NOMO-1 treated with DMSO at 0.1 percent for 48 hours (cell line): Measurements from ENCODE around the gene PIK3R5.
"Not testable (repeated sequence)": the region's sequence is repeated elsewhere in the genome, so short reads cannot be mapped to it uniquely, and the experiment has no call there.

Experiments used
- DNase-seq: peaks from one replicate; lab custom pipeline; 2025; ENCODE audit not compliant: unreplicated experiment; lab: John Stamatoyannopoulos, UW

Gene PIK3R5

GRCh38 chr17:8861495-8862181, 103.9 kb downstream of the PIK3R5 start:
- DNase-seq: no peak

DNA sequence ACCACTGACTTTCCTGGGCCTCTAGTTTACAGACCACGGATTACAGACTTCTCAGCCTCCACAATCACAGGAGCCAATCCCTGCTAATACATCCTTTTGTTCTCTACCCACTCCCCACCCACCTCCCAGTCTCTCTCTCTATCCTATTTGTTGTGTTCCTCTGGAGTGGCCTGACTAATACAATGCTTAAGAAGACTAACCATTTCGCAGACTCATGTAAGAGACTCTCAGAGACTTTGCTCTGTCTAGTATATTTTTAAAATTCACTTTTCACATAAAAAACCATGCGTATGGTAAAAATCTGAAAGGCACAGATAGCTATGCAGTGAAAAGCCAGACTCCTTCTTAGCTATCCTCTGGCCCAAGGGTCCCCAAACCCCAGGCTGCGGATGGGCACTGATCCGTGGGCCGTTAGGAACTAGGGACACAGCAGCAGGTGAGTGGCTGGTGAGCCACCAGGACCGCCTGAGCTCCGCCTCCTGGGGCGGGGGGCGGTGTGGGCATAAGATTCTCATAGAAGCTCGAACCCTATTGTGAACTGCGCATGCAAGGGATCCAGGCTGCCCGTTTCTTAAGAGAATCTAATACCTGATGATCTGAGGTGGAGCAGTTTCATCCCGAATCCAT, 105.6 kb downstream of the PIK3R5 start:
- DNase-seq: no peak

GRCh38 chr17:8859027-8859803, 106.3 kb downstream of the PIK3R5 start:
- DNase-seq: peak; percentile 84

DNA sequence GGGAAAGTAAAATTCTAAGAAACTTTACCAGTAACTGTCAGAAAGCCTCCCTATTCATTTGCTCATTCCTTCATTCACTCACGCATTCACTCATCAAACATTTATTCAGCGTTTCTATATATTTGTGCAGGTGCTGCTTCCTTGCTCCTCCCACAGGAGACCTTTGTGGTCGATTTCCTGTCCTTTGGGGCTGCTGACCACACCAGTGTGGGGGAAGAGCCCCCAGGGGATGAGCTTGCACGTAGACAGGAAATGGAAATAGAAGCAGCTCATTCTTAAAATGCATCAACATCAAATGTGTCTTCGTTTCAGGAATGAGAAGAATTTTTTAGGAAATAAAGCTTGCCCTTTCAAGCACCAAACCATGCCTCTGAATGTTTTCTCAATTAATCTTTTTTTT, 107.6 kb downstream of the PIK3R5 start:
- peak; percentile 10 for DNase-seq

DNA sequence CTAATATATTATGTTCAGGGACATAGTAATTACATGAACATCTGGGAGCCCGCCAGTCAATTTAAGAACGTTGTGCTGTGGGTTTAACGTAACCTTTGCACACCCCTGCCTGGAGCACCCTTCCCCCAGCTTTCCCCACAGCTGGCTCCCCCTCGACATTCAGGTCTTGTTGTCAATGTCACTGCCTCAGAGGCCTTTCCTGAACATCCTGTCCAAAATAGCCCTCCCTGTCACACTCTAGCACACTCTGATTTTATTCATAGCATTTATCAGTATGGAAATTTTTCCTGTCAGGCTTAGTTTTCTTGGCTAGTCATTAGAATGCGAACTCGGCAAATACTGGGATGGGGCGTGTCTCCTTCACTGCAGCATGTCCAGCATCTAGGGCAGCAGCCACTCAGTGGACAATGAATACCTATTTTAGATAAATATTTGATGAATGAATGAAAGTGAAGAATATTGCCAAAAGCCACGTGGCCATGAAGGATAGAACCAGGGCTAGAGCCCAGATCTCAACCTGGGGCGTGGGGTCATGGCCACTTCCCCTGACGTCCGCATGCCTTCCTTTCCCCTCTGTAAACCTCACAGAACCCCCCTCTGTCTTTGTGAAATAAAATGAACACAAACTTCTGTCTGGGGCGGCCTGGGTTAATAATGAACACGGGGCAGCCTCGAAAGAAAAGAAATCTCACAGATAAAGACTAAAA, 108.5 kb downstream of the PIK3R5 start:
- DNase-seq: no peak

- DNase-seq: not testable (repeated sequence)
These were observed 109.3 kb downstream of the PIK3R5 start for GRCh38 chr17:8856205-8856603.

- no peak for DNase-seq
These were observed 109.9 kb downstream of the PIK3R5 start for GRCh38 chr17:8855477-8856204.

DNA sequence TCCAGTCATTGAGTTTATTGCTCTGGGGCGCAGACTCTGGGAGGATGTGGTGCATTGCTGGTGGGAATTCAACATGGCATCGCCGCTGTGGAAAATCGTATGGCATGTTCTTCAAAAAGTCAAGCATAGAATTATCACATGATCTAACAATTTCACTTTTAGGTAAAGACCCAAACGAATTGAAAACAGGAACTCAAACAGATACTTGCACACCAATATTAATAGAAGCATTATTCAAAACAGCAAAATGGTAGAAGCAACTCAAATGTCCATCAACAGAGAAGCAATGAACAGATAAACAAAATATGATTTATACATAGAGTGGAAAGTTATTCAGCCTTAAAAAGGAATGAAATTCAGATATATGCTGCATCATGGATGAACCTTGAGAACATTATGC, 113.9 kb downstream of the PIK3R5 start:
- DNase-seq: no peak

DNA sequence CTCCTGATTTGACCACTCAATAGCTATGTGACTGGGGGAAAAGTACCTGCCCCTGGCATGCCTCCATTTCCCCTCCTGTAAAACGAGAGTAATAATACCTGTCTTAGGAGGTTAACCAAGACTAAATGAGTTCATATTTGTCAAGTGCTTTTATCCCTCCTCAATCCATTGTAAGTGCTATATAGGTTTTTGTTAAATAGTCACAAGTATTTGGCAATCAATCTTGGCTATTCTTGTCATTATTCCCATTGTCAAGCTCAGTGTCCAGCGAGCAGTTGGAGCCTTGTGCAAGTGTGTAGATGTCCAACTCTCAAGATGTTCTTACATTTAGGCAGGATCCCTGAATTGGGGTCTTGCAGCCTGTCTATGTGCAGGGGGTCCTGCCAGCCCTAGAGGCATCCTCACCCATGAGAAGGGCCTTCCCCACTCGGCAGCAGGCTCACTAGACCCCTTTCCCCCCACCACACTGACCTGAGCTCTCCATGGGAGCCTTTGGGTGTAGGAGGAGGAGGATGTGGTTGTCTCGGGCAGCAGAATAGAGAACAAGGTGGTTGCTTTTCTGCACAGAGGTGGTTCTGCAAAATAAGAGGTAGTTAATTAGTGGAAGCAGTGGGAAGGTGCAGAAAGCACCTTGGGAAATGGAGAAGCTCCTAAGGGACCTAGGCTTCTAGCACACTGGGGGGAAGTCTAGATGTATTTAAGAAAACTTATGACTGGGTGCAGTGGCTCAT, 116.0 kb downstream of the PIK3R5 start:
- DNase-seq: no peak

GRCh38 chr17:8847891-8848290, 117.6 kb downstream of the PIK3R5 start:
- DNase-seq: no peak

GRCh38 chr17:8846768-8847211, 118.7 kb downstream of the PIK3R5 start:
- DNase-seq: no peak

DNA sequence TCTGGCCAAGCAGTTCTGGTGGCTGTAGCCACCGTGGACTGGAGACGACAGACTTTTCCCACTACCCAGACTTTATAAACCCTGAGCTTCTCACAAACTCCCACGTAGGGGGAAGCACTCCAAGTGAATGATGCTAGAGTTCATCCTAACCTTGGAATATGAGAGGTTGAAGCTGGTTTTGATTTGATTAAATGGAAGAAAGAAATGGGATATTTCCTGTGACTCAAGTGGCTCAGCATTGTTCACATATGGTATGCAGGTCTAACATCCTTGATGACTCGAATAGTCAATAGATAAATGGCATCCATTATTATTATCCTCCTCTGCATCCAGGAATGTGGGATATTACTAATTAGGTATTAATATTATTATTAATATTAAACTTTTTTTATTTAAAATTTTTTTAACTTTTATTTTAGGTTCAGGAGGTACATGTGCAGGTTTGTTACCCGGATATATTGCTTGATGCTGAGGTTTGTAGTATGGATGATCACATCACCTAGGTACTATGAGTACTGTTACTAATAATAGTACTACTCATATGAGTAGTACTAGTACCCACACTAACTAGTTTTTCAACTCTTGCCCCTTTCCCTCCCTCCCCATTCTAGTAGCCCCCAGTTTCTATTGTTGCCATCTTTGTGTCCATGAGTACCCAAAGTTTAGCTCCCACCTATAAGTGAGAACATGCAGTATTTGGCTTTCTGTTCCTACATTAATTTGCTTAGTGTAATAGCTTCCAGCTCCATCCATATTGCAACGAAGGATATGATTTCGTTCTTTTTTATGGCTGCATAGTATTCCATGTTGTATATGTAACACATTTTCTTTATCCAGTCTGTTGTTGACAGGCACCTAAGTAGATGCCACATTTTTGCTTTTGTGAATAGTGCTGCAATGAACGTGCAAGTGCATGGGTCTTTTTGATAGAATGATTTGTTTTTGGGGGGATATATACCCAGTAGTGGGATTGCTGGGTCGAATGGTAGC, 121.0 kb downstream of the PIK3R5 start:
- no peak for DNase-seq

GRCh38 chr17:8843344-8843743, 122.2 kb downstream of the PIK3R5 start:
- DNase-seq: peak; percentile 60

DNA sequence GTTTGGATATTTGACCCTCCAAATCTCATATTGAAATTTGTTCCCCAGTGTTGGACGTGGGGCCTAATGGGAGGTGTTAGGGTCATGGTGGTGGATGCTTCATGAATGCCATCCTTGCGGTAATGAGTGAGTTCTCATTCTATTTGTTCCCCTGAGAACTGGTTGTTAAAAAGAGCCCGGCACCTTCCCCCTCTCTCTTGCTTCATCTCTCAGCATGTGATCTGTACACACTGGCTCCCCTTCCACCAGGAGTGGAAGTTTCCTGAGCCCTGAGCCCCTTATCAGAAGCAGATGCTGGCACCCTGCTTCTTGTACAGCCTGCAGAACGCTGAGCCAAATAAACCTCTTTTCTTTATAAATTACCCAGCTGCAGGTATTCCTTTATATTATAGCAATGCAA, 123.7 kb downstream of the PIK3R5 start:
- DNase-seq: no peak

DNA sequence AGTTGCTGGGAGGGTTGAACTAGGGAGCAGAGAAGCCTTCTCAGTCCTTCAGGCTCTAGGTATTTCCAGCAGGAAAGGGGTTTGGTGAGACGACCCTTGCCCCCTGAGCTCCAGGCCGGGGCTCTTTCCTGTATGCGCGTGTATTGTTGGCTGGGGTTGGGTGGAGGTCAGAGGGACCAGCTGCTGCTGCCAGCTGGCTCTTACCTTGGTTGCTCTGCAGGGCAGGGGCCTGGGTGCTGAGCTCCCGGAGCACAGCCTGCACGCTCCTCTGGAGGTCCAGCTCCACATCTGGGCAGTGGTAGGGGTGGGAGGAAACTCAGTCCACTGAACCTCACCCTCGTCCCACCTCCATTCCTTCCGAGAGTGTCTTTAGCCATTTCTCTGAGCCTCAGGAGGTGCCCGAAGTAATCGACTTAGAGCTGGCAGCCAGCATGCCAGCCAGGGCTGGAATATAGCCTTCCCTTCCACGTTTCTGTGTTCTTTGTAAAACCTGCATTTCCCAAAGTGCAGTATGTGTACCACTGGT, 126.0 kb downstream of the PIK3R5 start:
- no peak for DNase-seq

DNA sequence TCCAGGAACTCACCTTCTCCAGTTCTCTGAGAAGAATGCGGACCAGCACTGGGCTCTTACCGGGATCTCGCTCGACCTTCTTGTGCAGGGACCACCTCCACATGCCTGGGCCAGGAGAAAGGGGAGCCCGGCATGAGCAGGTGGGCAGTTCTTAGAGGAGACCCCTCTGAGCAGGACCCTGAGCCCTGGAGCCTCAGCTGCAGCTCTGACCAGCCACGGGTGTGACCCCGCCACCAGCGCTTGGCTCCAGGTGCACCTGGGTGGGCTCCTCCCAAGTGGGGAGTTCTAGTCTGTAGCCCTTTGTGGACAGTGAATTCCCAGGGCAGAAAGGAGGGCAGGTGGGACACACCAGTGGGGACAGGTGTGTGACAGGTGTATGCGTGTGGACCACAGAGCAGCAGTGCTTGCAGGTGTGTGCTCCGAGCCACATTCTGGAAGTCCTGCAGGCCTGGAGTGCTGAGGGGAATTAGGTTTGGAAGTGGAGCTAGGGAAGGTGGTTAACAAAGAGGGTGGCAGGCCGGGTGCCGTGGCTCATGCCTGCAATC, 126.9 kb downstream of the PIK3R5 start:
- DNase-seq: no peak

DNA sequence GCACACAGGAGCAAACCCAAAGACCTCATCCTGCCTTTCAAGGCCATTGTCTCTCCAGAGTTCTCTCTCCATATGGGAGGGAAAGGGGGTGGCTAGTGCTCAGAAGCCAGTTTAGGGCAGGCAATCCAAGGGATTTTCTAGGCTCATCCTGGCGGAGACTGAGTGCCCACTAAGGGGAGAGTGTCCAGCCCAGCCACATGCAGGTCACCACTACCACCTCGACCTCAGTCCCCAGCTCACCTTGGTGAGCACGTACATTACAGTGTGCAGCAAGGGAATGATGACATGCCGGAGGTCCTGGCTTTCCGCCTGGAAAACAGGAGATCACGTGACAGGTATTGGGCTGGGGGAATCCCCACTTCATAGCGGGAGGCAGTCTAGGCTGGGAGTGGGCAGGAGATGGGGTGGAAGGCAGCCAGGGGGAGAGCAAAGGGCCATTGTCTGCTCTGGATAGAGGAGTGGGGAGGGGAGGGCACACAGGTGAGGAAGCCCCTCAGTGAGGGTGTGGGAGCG, 127.9 kb downstream of the PIK3R5 start:
- DNase-seq: no peak
